ENCODE results near the gene RPAP3.

Gene RPAP3

DNA sequence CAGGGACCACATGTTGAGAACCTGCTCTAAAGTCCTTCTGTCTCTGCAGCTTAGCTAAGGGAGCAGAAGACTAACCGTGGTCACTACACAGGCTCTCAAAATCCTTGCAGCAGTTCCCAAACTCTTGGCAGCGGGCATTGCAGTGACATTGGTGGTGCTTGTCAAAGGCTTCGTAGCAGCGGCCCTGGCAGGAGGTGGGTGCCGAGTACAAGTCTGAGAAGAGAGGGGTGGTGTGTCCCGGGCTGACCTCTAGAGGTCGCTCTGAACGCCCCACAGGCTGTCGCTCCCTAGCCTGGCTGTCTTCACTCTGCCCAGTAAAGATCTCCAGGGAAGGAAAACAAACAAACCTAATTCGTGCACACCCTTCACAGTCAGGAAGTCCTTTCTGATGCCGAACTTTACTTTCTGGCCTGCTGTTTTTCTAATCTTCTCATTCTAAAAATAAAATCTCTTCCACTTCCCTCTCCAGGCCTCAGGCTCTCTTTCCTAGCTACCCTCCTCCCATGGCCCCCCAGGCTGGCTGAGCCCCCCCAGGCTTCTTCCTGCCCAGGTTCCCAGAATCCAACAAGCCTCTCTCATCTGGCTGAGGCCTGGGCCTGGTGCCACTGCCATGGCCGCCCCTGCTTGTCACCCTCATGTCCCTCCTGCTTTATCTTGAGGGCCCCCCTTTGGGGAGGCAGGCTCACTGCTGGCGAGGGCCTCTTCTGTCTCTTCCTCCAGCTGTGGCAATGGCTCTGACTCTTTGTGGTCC lies 11.8 kb upstream of the RPAP3 start:
- Histone ChIP-seq H3K79me2 (ENCODE audit: insufficient read depth, low read length) (no peaks in the 10 kb centered on the region), H2AFZ (ENCODE audit: low read depth, low read length, severe bottlenecking) (no peak overlapping the region), H3K9me2 (replicated peaks; ENCODE audit: insufficient read depth, low read length) (no peaks in the 10 kb centered on the region), H3K9me3 (ENCODE audit: insufficient read depth, low read length) (no peaks in the 10 kb centered on the region), H4K20me1 (ENCODE audit: low read depth, low read length) (no peaks in the 10 kb centered on the region), H3K27me3 (ENCODE audit: low read length) (no peaks in the 10 kb centered on the region), H3K9ac (ENCODE audit: low read length) (no peak overlapping the region), H3F3A (ENCODE audit: insufficient read depth) (no peaks in the 10 kb centered on the region), H3K36me3 (ENCODE audit: low read length) (no peaks in the 10 kb centered on the region), H3K4me3 (ENCODE audit: insufficient read depth, low read length, poor library complexity, severe bottlenecking) (no peak overlapping the region), H3K4me2 (ENCODE audit: low read depth, low read length, poor library complexity, severe bottlenecking) (no peak overlapping the region), H3K27ac (ENCODE audit: low read depth, low read length) (no peak overlapping the region)
- no peak for TF ChIP-seq EZH2phosphoT487 (conservative IDR thresholded peaks at IDR 0.05; ENCODE audit: low read length)
- TF ChIP-seq, protein P1, sequence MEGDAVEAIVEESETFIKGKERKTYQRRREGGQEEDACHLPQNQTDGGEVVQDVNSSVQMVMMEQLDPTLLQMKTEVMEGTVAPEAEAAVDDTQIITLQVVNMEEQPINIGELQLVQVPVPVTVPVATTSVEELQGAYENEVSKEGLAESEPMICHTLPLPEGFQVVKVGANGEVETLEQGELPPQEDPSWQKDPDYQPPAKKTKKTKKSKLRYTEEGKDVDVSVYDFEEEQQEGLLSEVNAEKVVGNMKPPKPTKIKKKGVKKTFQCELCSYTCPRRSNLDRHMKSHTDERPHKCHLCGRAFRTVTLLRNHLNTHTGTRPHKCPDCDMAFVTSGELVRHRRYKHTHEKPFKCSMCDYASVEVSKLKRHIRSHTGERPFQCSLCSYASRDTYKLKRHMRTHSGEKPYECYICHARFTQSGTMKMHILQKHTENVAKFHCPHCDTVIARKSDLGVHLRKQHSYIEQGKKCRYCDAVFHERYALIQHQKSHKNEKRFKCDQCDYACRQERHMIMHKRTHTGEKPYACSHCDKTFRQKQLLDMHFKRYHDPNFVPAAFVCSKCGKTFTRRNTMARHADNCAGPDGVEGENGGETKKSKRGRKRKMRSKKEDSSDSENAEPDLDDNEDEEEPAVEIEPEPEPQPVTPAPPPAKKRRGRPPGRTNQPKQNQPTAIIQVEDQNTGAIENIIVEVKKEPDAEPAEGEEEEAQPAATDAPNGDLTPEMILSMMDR (IDR thresholded peaks at IDR 0.05; ENCODE audit: insufficient read depth, low read length, poor library complexity, severe bottlenecking): no peak

DNA sequence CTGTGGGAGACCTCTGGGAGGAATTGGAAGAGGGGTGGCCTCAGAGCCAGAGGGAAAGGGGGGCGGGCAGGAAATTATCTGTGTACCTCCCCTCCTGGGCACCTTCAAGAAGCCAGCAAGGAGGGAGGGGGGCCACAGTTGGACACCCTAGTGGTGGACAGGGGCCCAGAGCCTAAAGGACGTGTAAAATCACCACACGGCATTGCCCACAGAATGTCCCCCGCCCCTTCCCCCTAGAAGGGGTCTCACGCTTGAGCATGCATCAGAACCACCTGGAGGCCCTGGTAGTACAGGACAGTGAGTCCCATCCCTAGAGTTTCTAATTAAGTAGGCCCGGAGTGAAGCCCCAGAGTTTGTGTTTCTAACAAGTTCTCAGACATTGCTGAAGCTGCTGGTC lies 11.2 kb upstream of the RPAP3 start:
- Histone ChIP-seq H3K36me3 (ENCODE audit: low read length) (no peaks in the 10 kb centered on the region), H3K79me2 (ENCODE audit: insufficient read depth, low read length) (no peaks in the 10 kb centered on the region), H3K9ac (ENCODE audit: low read length) (no peak overlapping the region), H4K20me1 (ENCODE audit: low read depth, low read length) (no peaks in the 10 kb centered on the region), H3K27me3 (ENCODE audit: low read length) (no peaks in the 10 kb centered on the region), H3K9me2 (replicated peaks; ENCODE audit: insufficient read depth, low read length) (no peaks in the 10 kb centered on the region), H3K4me2 (ENCODE audit: low read depth, low read length, poor library complexity, severe bottlenecking) (no peak overlapping the region), H3K27ac (ENCODE audit: low read depth, low read length) (no peak overlapping the region), H3K9me3 (ENCODE audit: insufficient read depth, low read length) (no peaks in the 10 kb centered on the region), H3K4me3 (ENCODE audit: insufficient read depth, low read length, poor library complexity, severe bottlenecking) (no peak overlapping the region), H3F3A (ENCODE audit: insufficient read depth) (no peaks in the 10 kb centered on the region), H2AFZ (ENCODE audit: low read depth, low read length, severe bottlenecking) (no peak overlapping the region)
- TF ChIP-seq, protein P1 (IDR thresholded peaks at IDR 0.05; ENCODE audit: insufficient read depth, low read length, poor library complexity, severe bottlenecking): no peak
- no peak for TF ChIP-seq EZH2phosphoT487 (conservative IDR thresholded peaks at IDR 0.05; ENCODE audit: low read length)

DNA sequence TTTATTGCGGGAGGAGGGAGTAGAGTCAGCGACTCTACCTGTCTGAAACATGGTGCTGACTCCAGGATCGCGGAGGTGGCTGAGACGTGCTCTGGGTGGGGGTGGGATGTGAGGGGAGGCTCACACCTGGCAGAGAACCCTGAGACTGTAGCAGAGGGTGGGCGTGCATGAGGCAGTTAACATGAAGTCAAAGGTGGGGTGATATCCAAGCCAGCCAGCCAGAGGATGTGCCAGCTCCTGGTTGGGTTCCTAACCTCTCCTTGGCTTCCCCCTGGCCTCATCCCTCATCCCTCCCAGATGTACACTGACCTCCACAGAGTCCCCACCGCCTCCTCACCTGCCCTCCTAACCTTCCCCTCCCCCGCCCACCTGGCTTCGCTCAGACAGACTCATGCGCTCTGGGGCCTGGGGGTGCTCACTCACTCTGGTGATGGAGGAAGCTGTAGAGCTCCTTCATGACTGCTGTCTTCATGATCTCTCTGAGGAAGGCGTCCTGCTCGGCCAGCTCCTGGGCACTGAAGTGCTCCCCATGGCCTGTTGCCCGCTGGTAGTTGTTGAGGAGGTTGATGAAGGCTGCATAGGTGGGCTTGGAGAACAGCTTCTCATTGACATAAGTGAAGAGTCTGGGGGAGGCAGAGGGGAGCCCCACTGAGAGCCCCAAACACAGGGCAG lies 10.2 kb upstream of the RPAP3 start:
- Histone ChIP-seq H3K27me3 (ENCODE audit: low read length) (no peaks in the 10 kb centered on the region), H2AFZ (ENCODE audit: low read depth, low read length, severe bottlenecking) (no peak overlapping the region), H3K9ac (ENCODE audit: low read length) (no peak overlapping the region), H3K27ac (ENCODE audit: low read depth, low read length) (no peak overlapping the region), H3K79me2 (ENCODE audit: insufficient read depth, low read length) (no peaks in the 10 kb centered on the region), H3F3A (ENCODE audit: insufficient read depth) (no peaks in the 10 kb centered on the region), H3K36me3 (ENCODE audit: low read length) (no peaks in the 10 kb centered on the region), H4K20me1 (ENCODE audit: low read depth, low read length) (no peaks in the 10 kb centered on the region), H3K9me2 (replicated peaks; ENCODE audit: insufficient read depth, low read length) (no peaks in the 10 kb centered on the region), H3K9me3 (ENCODE audit: insufficient read depth, low read length) (no peaks in the 10 kb centered on the region), H3K4me3 (ENCODE audit: insufficient read depth, low read length, poor library complexity, severe bottlenecking) (no peak overlapping the region), H3K4me2 (ENCODE audit: low read depth, low read length, poor library complexity, severe bottlenecking) (no peak overlapping the region)
- no peak for TF ChIP-seq EZH2phosphoT487 (conservative IDR thresholded peaks at IDR 0.05; ENCODE audit: low read length)
- TF ChIP-seq, protein P1 (IDR thresholded peaks at IDR 0.05; ENCODE audit: insufficient read depth, low read length, poor library complexity, severe bottlenecking): no peak
